SK-N-SH treated with all-trans-retinoic acid at 6 μM for 48 hours (cell line): ENCODE data around the gene RNFT2.
"Not testable (repeated sequence)": the region's sequence is repeated elsewhere in the genome, so short reads cannot be mapped to it uniquely, and the experiment has no call there.

Source experiments
- CREB5 ChIP-seq: fragments of 250-450 bp; sonication (Bioruptor Pico); IDR thresholded peaks from 2 replicates; pipeline ENCODE4 v1.5.1; 2020; ENCODE audit warnings: low read depth, mild to moderate bottlenecking, moderate library complexity
- CSRNP3 ChIP-seq: fragments of 250-450 bp; sonication (Bioruptor Pico); IDR thresholded peaks from 2 replicates; pipeline ENCODE4 v1.5.1; 2021; ENCODE audit warnings: mild to moderate bottlenecking, moderate library complexity
- ESRRG ChIP-seq: fragments of 250-450 bp; sonication (Bioruptor Pico); IDR thresholded peaks from 2 replicates; pipeline ENCODE4 v1.6.1; 2021; ENCODE audit warnings: mild to moderate bottlenecking
- GLIS3 ChIP-seq: fragments of 250-450 bp; sonication (Bioruptor Pico); IDR thresholded peaks from 2 replicates; pipeline ENCODE4 v1.5.0; 2020; ENCODE audit warnings: mild to moderate bottlenecking, moderate library complexity
- OSR1 ChIP-seq: fragments of 250-450 bp; sonication (Bioruptor Pico); IDR thresholded peaks from 2 replicates; pipeline ENCODE4 v1.8.0; 2022; ENCODE audit warnings: moderate library complexity, mild to moderate bottlenecking, inconsistent platforms
- PATZ1 ChIP-seq: fragments of 250-450 bp; sonication (Bioruptor Pico); IDR thresholded peaks from 2 replicates; pipeline ENCODE4 v1.8.0; 2020; ENCODE audit warnings: mild to moderate bottlenecking, moderate library complexity, borderline replicate concordance
- RARB ChIP-seq: fragments of 250-450 bp; sonication (Bioruptor Pico); IDR thresholded peaks from 2 replicates; pipeline ENCODE4 v1.8.0; 2021; ENCODE audit warnings: mild to moderate bottlenecking, moderate library complexity
- TSHZ2 ChIP-seq: fragments of 250-450 bp; sonication (Bioruptor Pico); IDR thresholded peaks from 2 replicates; pipeline ENCODE4 v1.5.0; 2020; ENCODE audit warnings: mild to moderate bottlenecking, moderate library complexity
- ZC3H10 ChIP-seq: fragments of 250-450 bp; sonication (Bioruptor Pico); IDR thresholded peaks from 2 replicates; pipeline ENCODE4 v1.5.1; 2021; ENCODE audit warnings: mild to moderate bottlenecking, moderate library complexity
- ZFP3 ChIP-seq: fragments of 250-450 bp; sonication (Bioruptor Pico); IDR thresholded peaks from 2 replicates; pipeline ENCODE4 v1.5.0; 2020; ENCODE audit warnings: mild to moderate bottlenecking, moderate library complexity
- ZFP30 ChIP-seq: fragments of 450-650 bp; formaldehyde crosslinking; IDR thresholded peaks from 2 replicates; pipeline ENCODE4 v1.5.0; 2022; ENCODE audit warnings: mild to moderate bottlenecking, moderate library complexity

GRCh38 chr12:116742787-116743186 is 4.7 kb downstream of the RNFT2 start:
- not testable (repeated sequence) for TF ChIP-seq ZFP3 (CRISPR knock-in tag); ESRRG (CRISPR knock-in tag); CREB5 (CRISPR knock-in tag); ZC3H10 (CRISPR knock-in tag); CSRNP3 (CRISPR knock-in tag); ZFP30 (CRISPR knock-in tag); GLIS3 (CRISPR knock-in tag); RARB (CRISPR knock-in tag); PATZ1 (CRISPR knock-in tag); TSHZ2 (CRISPR knock-in tag); OSR1
